Activated naive CD4-positive, alpha-beta T cell treated with anti-CD3 and anti-CD28 coated beads for 36 hours (primary cell): Measurements from ENCODE around the gene GALNT17. TPM values are rescaled to one million over a fixed set of nuclear protein-coding genes. Genes with fewer than 3 reads are reported as not detected.
"Not testable (repeated sequence)": the region's sequence is repeated elsewhere in the genome, so short reads cannot be mapped to it uniquely, and the experiment has no call there.

ENCODE experiments used
- CTCF ChIA-PET: fragments of 350-600 bp; sonication (Branson Sonifier 250); formaldehyde crosslinking; loops from one replicate; lab custom pipeline; 2021; ENCODE audit warnings: antibody characterized with exemption; lab: Charles Lee
- DNase-seq: peaks from one replicate; pipeline ENCODE4 v3.0.0-alpha.2; 2020
- H3K27ac Mint-ChIP-seq: one replicate; pipeline ENCODE4 v1.8.0; 2021; ENCODE audit warnings: mild to moderate bottlenecking, mixed read lengths
- H3K27me3 Mint-ChIP-seq: one replicate; pipeline ENCODE4 v1.8.0; 2021; ENCODE audit warnings: low read depth, mixed read lengths
- H3K36me3 Mint-ChIP-seq: one replicate; pipeline ENCODE4 v1.8.0; 2021; ENCODE audit warnings: low read depth, mixed read lengths
- H3K4me1 Mint-ChIP-seq: one replicate; pipeline ENCODE4 v1.8.0; 2021; ENCODE audit warnings: low read depth, mixed read lengths
- H3K4me3 Mint-ChIP-seq: one replicate; pipeline ENCODE4 v1.8.0; 2021; ENCODE audit warnings: mild to moderate bottlenecking, moderate library complexity, mixed read lengths
- H3K9me3 Mint-ChIP-seq: one replicate; pipeline ENCODE4 v1.8.0; 2021; ENCODE audit warnings: mixed read lengths
- intact Hi-C: fragments of 100-400 bp; cut with micrococcal nuclease; formaldehyde crosslinking; loops from one replicate; pipeline ENCODE4 v1.15.1; 2023
- total RNA-seq, 2 experiments: library from RNA; stranded (reverse); gene quantifications; one replicate each; pipeline ENCODE4 v1.2.3, GENCODE V29; 2021

The GALNT17 gene
- total RNA-seq, 2 experiments from 2014 or later: not detected

DNA sequence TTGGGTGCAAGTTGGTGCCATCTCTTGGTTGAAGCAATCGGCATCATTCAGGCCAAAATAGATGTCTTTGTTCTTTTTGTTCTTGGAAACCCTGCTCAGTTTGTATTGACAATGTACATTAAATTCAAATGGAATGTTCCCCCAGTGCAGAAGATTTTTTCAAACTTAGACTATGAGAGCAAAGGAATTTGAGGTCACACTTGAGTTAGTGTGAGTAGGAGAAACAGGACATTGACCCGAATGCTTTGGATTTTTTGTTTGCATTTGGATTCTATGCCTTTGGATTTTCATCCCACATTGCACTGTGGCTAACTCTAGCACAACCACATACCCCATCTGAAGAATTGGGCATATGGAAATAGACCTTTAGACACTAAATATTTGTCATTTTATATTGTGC, 480.0 kb downstream of the GALNT17 start:
- Mint-ChIP-seq H3K27ac (no peak overlapping the region), H3K9me3 (peaks cover 14% of the 10 kb centered on the region), H3K4me1 (no peaks in the 10 kb centered on the region), H3K4me3 (no peak overlapping the region), H3K36me3 (no peaks in the 10 kb centered on the region), H3K27me3 (no peaks in the 10 kb centered on the region)
- no peak for DNase-seq
- intact Hi-C loops: no loop called here
- CTCF ChIA-PET: no interaction called here

DNA sequence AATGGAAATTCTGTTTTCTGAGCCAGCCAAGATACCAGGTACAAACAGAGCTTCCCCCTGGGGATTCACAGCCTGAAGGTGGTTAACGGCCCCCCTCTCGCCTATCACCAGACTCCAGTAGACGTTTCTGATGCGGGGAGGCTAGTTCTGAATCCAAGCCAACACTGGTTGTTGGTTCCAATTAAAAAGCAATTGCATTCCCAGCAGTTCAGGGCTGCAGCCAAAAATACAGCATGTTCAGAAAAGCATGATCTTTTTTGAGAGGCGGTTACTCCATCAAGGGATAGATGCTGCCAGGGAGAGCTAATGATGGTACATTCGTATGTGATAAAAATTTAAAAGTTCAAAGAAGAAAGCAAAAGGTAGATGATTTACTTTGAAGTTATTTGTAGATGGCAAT, 481.0 kb downstream of the GALNT17 start:
- H3K27ac Mint-ChIP-seq: no peak overlapping the region
- intact Hi-C loops: no loop called here
- H3K4me1 Mint-ChIP-seq: no peaks in the 10 kb centered on the region
- H3K4me3 Mint-ChIP-seq: no peak overlapping the region
- DNase-seq: no peak
- no peaks in the 10 kb centered on the region for H3K27me3 Mint-ChIP-seq
- no peaks in the 10 kb centered on the region for H3K36me3 Mint-ChIP-seq
- CTCF ChIA-PET: no interaction called here
- H3K9me3 Mint-ChIP-seq: peaks cover 9% of the 10 kb centered on the region

DNA sequence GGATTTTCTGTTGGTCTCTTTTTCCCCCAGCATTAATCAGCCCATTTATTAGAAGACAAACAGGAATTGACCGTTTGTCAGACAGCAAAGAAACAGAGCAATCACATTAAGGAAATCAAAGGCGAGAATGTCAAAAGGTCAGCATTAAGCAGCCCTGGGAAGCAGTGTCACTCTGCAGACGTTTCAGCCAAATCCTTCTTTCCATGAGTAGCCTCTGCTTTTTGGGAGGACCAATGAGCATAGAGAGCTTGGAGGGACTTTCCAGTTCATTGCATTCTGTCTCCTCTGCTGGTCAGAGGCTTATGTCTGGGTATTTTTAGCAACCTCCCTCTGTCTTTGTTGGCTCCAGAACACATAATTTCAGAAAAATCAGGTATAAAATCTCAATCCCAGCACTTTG, 481.4 kb downstream of the GALNT17 start:
- Mint-ChIP-seq H3K9me3 (peaks cover 7% of the 10 kb centered on the region), H3K36me3 (no peaks in the 10 kb centered on the region), H3K27me3 (no peaks in the 10 kb centered on the region), H3K27ac (no peak overlapping the region), H3K4me1 (no peaks in the 10 kb centered on the region), H3K4me3 (no peak overlapping the region)
- intact Hi-C loops: no loop called here
- CTCF ChIA-PET: no interaction called here
- DNase-seq: no peak

DNA sequence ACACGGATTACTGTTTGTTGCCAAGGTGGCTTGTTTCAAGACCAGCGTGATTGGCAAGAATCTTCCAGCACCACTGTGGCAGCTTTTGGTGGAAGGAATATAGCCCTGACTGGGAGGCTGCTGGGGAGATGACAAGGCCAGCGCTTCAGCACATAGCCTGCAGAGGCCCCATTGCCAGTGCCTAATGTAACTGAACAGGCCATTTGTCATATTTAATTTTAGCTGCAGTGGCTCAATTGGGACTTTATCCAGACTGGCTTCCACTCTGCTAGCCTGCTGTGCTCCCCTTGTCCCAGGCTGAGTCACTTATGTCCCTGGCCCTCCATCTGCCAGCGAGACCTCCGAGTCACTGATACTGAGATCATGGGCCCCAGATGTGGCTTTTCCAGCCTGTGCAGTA, 483.1 kb downstream of the GALNT17 start:
- no peak overlapping the region for H3K4me3 Mint-ChIP-seq
- no peak overlapping the region for H3K27ac Mint-ChIP-seq
- no peak for DNase-seq
- peaks cover 6% of the 10 kb centered on the region for H3K9me3 Mint-ChIP-seq
- H3K36me3 Mint-ChIP-seq: no peaks in the 10 kb centered on the region
- CTCF ChIA-PET: no interaction called here
- H3K4me1 Mint-ChIP-seq: no peaks in the 10 kb centered on the region
- intact Hi-C loops: no loop called here
- no peaks in the 10 kb centered on the region for H3K27me3 Mint-ChIP-seq

DNA sequence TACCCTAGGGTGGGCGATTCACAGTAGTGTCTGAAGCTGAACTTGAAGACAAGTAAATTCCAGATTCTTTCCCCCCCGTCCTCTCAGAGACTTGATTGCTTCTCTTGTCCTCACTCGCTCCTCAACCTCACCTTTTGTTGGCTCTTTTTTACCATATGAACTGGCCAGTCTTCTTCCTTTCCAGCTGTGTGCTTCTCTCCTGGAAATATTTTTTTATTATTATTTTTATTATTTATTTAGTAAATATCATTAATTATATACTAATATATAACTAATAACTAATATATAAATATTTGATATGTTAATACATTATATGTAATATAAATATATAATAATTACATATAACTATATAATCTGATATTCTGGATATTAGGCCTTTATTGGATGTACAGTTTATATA, 484.3 kb downstream of the GALNT17 start:
- no peaks in the 10 kb centered on the region for H3K27me3 Mint-ChIP-seq
- H3K27ac Mint-ChIP-seq: no peak overlapping the region
- peaks cover 6% of the 10 kb centered on the region for H3K9me3 Mint-ChIP-seq
- CTCF ChIA-PET: no interaction called here
- no peak overlapping the region for H3K4me3 Mint-ChIP-seq
- no peak for DNase-seq
- H3K36me3 Mint-ChIP-seq: no peaks in the 10 kb centered on the region
- intact Hi-C loops: no loop called here
- H3K4me1 Mint-ChIP-seq: no peaks in the 10 kb centered on the region

DNA sequence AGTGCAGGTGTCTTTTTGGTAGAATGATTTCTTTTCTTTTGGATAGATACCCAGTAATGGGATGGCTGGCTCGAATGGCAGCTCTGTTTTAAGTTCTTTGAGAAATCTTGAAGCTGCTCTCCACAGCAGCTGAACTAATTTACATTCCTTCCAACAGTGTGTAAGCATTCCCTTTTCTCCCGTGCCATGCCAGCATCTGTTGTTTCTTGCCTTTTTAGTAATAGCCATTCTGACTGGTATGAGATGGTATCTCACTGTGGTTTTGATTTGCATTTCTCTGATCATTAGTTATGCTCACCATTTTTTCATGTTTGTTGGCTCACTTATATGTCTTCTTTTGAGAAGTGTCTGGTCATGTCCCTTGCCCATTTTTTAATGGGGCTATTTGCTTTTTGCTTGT, 486.3 kb downstream of the GALNT17 start:
- Mint-ChIP-seq H3K4me3 (no peak overlapping the region), H3K4me1 (no peaks in the 10 kb centered on the region), H3K9me3 (peaks cover 6% of the 10 kb centered on the region), H3K27me3 (no peaks in the 10 kb centered on the region), H3K27ac (no peak overlapping the region), H3K36me3 (no peaks in the 10 kb centered on the region)
- CTCF ChIA-PET: no interaction called here
- DNase-seq: no peak
- intact Hi-C loops: no loop called here

DNA sequence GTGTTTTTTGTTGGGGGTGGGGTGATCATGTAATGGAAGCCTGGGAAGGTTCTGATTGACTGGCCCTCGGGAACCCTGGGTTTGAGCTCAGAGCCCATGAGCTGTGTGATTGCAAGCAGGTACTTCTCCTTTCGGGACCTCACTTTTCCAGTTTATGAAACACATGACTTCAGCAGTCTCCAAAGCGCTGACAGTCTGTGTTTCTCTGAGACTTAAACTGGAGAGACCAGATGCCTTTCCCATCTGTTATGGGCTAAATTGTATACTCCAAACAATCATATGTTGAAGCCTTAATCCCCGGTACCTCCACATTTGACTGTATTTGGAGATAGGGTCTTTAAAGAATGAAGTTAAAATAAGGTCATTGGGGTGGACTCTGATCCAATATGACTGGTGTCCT, 493.6 kb downstream of the GALNT17 start:
- intact Hi-C loops: no loop called here
- DNase-seq: no peak
- peaks cover 2% of the 10 kb centered on the region for H3K9me3 Mint-ChIP-seq
- no peak overlapping the region for H3K4me3 Mint-ChIP-seq
- no peaks in the 10 kb centered on the region for H3K36me3 Mint-ChIP-seq
- H3K27ac Mint-ChIP-seq: no peak overlapping the region
- CTCF ChIA-PET: no interaction called here
- no peaks in the 10 kb centered on the region for H3K27me3 Mint-ChIP-seq
- no peaks in the 10 kb centered on the region for H3K4me1 Mint-ChIP-seq

DNA sequence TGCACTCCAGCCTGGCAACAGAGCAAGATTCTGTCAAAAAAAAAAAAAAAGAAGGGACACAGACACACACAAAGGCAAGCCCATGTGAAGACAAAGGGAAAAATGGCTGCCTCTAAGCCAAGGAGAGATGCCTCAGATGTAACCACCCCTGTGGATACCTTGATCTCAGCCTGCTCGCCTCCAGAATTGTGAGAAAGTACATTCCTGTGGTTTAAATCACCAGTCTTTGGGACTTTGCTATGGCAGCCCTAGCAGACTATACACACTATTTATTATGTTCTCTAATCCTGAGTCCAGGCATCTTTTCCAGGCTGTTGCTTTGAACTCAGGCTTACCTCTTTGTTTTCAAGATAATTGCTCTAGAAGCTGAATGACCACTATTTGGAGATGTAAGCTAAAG, 494.3 kb downstream of the GALNT17 start:
- CTCF ChIA-PET: no interaction called here
- Mint-ChIP-seq H3K4me1 (no peaks in the 10 kb centered on the region), H3K9me3 (peaks cover 2% of the 10 kb centered on the region), H3K27ac (no peak overlapping the region), H3K36me3 (no peaks in the 10 kb centered on the region), H3K4me3 (no peak overlapping the region), H3K27me3 (no peaks in the 10 kb centered on the region)
- DNase-seq: no peak
- intact Hi-C loops: no loop called here

DNA sequence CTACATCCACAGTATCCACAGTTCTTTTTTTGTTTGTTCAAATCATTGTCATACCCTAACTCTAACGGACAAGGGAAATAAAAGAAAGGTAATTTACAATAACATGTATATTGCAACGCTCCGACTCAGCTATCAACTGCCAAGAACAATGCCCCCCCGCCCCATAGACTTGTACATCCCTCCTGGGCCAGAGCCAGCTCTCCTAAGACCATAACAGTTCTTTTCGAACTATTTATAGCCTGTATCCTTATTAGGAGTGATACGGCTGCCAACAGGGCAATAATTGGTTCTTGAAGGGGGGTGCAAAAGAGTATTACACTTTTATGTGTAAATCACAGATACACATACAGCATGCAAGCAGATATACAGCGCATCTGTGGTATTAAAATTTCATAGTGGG, 495.7 kb downstream of the GALNT17 start:
- intact Hi-C loops: no loop called here

DNA sequence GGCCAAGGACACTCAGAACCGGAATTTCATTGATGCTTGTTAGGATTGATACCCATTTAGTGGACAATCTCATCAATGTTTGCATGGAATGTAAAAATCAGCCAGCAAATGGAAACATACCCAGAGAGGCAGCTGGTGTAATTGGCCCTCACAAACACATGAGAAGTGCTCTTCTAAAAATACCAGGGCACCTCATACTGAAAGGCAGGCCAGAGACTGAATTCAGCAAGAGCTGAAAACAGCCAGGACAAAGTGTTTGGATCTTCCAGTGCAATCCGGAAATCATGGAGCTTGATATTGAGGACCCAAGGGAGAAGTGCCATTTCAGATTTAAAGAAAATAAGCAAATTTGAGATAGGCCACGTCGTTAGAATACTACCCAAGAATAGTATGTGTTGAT, 498.6 kb downstream of the GALNT17 start:
- intact Hi-C loops: no loop called here
- Mint-ChIP-seq H3K27me3 (peaks cover 4% of the 10 kb centered on the region), H3K27ac (no peak overlapping the region), H3K4me3 (no peak overlapping the region), H3K4me1 (no peaks in the 10 kb centered on the region), H3K36me3 (no peaks in the 10 kb centered on the region), H3K9me3 (peaks cover 2% of the 10 kb centered on the region)
- DNase-seq: no peak
- CTCF ChIA-PET: no interaction called here

More for the DNA sequence above, 495.7 kb downstream of the GALNT17 start:
- CTCF ChIA-PET: interaction anchor here (0.6 kb wide), 1 partner anchor 76 kb away, joined by 3 read pairs; no protein-coding TSS in a partner anchor
- Mint-ChIP-seq H3K36me3 (no peaks in the 10 kb centered on the region), H3K4me1 (no peaks in the 10 kb centered on the region), H3K27ac (no peak overlapping the region), H3K9me3 (peaks cover 2% of the 10 kb centered on the region), H3K4me3 (no peak overlapping the region), H3K27me3 (peaks cover 4% of the 10 kb centered on the region)
- no peak for DNase-seq

DNA sequence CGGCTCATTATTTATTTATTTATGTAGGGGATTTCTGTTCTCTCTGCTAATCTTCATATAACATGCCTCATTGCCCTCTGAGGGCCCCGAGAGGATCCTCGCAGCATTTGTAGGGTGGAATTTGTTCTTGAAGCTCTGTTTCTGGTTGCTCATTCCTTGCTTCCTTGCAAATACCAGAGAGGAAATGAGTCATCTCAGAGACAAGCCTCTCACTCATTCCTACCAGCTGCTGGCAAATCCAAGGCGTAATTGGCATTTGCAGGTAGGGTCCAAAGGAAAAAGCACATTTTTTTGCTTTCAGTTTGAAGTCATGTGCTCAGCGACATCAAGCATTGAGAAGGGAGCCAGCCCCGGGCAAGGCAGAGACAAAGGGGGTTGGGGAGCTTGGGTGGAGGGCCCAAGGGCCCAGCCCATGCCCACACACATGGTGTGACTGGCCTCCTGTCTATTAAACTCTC, 501.6 kb downstream of the GALNT17 start:
- DNase-seq: peak; percentile 6
- Mint-ChIP-seq H3K36me3 (no peaks in the 10 kb centered on the region), H3K4me1 (no peaks in the 10 kb centered on the region), H3K4me3 (no peak overlapping the region), H3K27ac (no peak overlapping the region), H3K27me3 (peaks cover 4% of the 10 kb centered on the region), H3K9me3 (peaks cover 4% of the 10 kb centered on the region)
- intact Hi-C loops: no loop called here
- CTCF ChIA-PET: no interaction called here

DNA sequence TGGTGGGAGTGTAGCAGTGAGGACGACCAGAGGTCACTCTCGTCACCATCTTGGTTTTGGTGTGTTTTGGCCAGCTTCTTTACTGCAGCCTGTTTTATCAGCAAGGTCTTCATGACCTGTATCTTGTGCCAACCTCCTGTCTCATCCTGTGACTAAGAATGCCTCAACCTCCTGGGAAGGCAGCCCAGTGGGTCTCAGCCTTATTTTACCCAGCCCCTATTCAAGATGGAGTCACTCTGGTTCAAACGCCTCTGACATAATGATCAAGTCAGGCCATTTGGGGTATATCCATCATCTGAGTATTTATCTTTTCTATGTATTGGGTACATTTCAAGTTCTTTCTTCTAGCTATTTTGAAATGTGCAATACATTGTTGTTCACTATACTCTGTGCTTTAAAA, 503.9 kb downstream of the GALNT17 start:
- DNase-seq, H3K36me3 Mint-ChIP-seq, H3K4me3 Mint-ChIP-seq, H3K9me3 Mint-ChIP-seq, H3K27me3 Mint-ChIP-seq, intact Hi-C loops, H3K27ac Mint-ChIP-seq, H3K4me1 Mint-ChIP-seq, CTCF ChIA-PET: not testable (repeated sequence)

DNA sequence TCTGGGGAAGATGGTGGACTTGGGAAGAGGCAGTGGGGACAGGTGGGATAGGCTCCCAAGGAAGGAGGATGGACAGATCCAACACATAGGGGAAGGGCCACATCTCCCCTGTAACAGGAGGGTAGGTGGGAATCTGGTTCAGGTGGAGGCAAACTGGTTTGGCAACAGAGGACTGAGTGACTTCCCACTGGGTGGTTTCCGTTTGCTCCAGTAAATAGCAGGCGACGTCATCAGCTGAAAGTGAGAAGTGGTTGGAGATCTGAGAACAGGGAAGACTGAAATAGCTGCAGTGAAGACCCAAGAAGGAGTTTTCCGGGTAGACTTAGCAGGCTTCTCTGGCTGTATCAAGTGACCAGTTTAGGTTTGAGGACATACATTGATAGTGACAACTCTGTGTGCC, 504.4 kb downstream of the GALNT17 start:
- H3K27ac Mint-ChIP-seq: no peak overlapping the region
- H3K27me3 Mint-ChIP-seq: peaks cover 4% of the 10 kb centered on the region
- H3K4me1 Mint-ChIP-seq: no peaks in the 10 kb centered on the region
- DNase-seq: no peak
- CTCF ChIA-PET: no interaction called here
- no peaks in the 10 kb centered on the region for H3K36me3 Mint-ChIP-seq
- intact Hi-C loops: no loop called here
- no peak overlapping the region for H3K4me3 Mint-ChIP-seq
- H3K9me3 Mint-ChIP-seq: peaks cover 4% of the 10 kb centered on the region

DNA sequence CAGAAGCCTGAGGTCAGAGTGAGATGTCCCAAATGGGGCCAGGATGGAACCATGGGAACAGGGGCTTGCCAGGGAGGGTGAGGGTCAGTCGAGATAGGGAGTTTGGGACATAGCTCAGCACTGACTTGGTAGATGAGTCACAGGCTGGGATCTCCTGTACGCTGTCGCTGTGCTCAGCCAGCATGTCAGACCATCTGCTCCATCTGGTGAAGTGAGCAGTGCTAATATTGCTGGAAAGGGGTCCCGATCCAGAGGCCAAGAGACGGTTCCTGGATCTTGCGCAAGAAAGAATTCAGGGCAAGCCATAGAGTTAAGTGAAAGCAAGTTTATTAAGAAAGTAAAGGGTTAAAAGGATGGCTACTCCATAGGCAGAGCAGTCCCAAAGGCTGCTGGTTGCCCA, 505.6 kb downstream of the GALNT17 start:
- intact Hi-C loops: no loop called here
- H3K4me3 Mint-ChIP-seq: no peak overlapping the region
- no peaks in the 10 kb centered on the region for H3K27me3 Mint-ChIP-seq
- H3K36me3 Mint-ChIP-seq: no peaks in the 10 kb centered on the region
- H3K27ac Mint-ChIP-seq: no peak overlapping the region
- H3K9me3 Mint-ChIP-seq: peaks cover 4% of the 10 kb centered on the region
- CTCF ChIA-PET: no interaction called here
- no peak for DNase-seq
- no peaks in the 10 kb centered on the region for H3K4me1 Mint-ChIP-seq
